PC-3 (cell line): ENCODE measurements around the gene FAM181B.

ENCODE experiments used
- CTCF ChIP-seq: fragments of 300-600 bp; sonication (generic); conservative IDR thresholded peaks from 2 replicates; pipeline ENCODE4 v1.5.1; 2017; ENCODE audit warnings: antibody characterized with exemption, low read depth, mild to moderate bottlenecking, low read length
- EZH2 ChIP-seq: fragments of 300-600 bp; sonication (generic); IDR thresholded peaks from one replicate; pipeline ENCODE4 v1.6.1; 2017; ENCODE audit warnings: antibody characterized with exemption, mild to moderate bottlenecking, low read length; ENCODE audit not compliant: unreplicated experiment

DNA sequence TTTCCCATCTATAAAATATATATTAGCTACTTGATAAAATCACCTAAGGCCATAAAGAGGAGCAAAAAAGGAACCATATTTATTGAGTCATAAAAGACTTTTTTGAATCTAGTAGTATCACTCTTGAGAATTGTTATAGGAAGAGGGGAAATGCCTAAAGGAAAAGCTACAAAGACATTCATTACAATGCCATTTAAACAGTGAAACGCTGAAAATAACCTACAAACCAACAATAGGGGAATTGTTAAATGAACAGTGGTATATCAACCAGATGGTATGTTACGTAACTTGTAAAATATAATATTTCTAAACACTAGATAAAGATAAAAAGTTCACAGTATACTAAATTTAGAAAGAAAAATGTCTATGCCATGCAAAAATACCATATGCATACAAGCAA lies 47.5 kb downstream of the FAM181B start:
- TF ChIP-seq CTCF (no peak), EZH2 (no peak)
